Activated CD4-positive, CD25-positive, alpha-beta regulatory T cell treated with anti-CD3 and anti-CD28 coated beads, Interleukin-2, amount 50 U/mL, for 24 hours (primary cell): Measurements from ENCODE around the gene ATP6V1B1.
"Not testable (repeated sequence)": the region's sequence is repeated elsewhere in the genome, so short reads cannot be mapped to it uniquely, and the experiment has no call there.

Source experiments
- ATAC-seq, 2 donors: fragments of 150-1000 bp; cut with Tn5 transposase; one replicate each; pipeline ENCODE4 v1.10.0; 2021; ENCODE audit warnings: mild to moderate bottlenecking in 1 of 2, moderate library complexity in 1 of 2

The ATP6V1B1 gene

GRCh38 chr2:70992945-70993853 lies 57.5 kb downstream of the ATP6V1B1 start:
- ATAC-seq: no peak

DNA sequence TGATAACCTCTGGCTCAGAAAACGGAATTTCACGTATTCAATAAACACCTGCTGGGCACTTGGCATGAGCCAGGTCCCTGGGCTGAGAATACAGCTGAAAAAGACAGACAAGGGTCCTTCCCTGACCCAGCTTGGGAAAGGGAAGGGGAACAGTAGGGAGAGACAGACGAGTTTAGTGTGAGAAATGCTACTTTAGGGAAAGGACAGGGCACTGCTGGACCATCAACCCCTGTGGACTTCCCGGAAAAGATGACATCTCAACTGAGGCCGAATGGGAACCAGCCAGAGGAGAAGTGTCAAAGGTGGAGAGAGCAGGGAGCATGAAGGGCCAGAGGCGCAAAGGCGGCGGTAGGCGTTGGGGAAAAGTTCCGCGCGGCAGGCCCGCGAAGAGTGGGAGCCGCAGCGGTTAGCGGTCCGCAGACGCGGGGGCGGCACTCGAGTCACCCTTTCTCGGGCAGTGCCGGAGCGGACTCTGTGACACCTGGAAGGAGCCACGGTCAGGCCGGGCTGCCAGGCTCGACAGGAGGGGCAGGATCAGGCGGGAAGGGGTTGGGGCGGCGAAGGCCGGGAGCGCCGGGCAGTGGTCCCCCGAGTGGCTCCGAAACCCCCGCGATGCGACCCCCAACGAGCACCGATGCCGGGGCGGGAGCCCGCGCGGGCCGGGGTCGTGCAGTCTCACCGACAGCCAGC lies 58.5 kb downstream of the ATP6V1B1 start:
- ATAC-seq: peak; percentile 20 to 21

DNA sequence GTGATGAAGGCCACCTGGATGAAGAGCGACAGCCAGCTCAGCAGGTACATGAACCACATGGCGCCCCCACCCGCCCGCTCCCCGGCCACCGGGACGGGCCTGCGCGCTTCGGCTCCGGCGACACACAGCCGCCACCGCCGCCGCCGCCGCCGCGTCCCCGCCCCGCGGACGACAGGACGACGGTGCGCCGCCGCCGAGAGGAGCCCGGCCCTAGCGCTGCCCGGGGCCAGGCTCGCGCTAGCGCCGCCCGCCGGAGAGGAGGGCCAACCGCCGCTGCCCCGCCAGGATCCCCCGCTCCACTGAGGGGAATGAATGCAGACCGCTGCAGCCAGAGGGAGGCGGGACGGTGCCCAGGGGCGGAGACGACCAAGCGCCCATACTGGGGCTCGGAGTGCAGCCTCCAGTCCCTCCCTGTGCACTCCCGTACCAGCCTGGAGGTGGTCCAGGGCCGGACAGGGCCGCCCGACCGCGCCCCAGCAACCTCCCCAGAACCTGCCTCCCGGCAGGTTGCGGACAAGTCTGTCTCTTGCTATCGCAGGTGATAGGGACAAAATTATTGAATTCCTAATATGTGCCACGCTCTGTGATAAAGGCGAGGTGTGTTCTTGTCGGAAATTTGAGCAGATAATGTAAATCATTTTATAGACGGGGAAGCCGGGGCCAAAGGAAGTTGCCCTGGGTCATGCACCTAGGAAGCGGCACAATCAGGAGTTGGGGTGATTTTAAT lies 59.2 kb downstream of the ATP6V1B1 start, which contains the start of gene TEX261:
TEX261 (minus strand) TSS at position 175 of the 727 bp plus-strand sequence; CDS start at position 59, 116 bp downstream.
- ATAC-seq: peak; percentile 98 to 99

GRCh38 chr2:70995426-70995729 lies 59.7 kb downstream of the ATP6V1B1 start:
- ATAC-seq: peak; percentile 19 to 23

DNA sequence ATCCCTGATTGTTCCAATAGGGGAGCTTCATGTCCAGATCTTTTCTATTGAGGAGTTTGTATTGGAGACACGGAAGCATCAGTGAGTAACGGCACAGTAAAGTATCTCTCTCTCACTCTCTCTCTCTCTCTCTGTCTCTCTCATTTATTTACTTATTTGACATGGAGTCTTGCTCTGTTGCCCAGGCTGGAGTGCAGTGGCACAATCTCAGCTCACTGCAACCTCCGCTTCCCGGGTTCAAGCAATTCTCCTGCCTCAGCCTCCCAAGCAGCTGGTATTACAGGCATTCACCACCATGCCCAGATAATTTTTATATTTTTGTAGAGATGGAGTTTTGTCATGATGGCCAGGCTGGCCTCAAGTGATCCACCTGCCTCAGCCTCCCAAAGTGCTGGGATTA lies 63.2 kb downstream of the ATP6V1B1 start:
- not testable (repeated sequence) for ATAC-seq

DNA sequence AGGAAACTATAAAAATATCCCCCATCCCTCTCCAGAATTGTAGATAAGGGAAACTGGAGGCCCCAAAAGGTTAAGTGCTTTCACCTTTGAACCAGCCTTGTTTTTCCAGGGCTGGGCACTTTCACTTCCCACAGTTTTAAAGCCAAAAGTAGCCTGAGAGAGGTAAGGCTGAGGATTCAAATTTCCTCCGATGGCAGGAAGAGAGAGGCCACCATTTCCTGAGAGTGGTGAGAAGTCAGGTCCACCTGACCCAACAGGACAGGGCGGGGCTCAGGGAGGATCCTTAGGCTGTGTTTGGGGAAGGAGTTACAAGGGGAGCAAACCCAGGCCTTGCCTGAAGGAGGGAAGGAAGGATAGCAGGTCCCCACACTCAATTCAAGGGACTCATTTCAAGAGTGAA lies 63.7 kb downstream of the ATP6V1B1 start:
- ATAC-seq: no peak

GRCh38 chr2:70999931-71000330 lies 64.2 kb downstream of the ATP6V1B1 start:
- not testable (repeated sequence) for ATAC-seq

- peak; percentile 94 for ATAC-seq
These were observed 65.3 kb downstream of the ATP6V1B1 start for GRCh38 chr2:71000780-71001591.

- no peak for ATAC-seq
These were observed 65.9 kb downstream of the ATP6V1B1 start for GRCh38 chr2:71001592-71001927.

- ATAC-seq: no peak
These were observed 66.4 kb downstream of the ATP6V1B1 start for GRCh38 chr2:71001981-71002570.

GRCh38 chr2:71003396-71003795 lies 67.7 kb downstream of the ATP6V1B1 start:
- no peak for ATAC-seq

- no peak for ATAC-seq
These were observed 68.5 kb downstream of the ATP6V1B1 start for GRCh38 chr2:71003966-71004755.

DNA sequence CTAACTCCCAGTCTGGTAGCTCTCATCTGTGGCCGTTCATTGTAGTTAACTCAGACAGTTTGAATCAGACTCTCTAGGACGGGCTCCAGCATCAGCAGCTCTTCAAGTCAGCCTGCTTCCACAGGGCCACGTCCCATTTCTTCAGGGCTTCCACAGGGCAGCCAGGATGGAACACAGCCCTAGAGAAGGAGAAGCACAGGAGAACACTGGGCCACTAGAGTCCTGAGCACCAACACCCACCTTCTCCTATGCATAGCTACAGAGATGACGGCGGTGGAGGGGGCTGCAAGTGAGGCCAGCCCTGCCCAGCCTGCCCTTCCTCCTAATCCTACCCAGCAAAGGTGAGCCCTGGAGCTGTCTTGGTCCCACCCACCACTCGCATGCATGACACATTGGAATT lies 69.2 kb downstream of the ATP6V1B1 start:
- ATAC-seq: no peak

DNA sequence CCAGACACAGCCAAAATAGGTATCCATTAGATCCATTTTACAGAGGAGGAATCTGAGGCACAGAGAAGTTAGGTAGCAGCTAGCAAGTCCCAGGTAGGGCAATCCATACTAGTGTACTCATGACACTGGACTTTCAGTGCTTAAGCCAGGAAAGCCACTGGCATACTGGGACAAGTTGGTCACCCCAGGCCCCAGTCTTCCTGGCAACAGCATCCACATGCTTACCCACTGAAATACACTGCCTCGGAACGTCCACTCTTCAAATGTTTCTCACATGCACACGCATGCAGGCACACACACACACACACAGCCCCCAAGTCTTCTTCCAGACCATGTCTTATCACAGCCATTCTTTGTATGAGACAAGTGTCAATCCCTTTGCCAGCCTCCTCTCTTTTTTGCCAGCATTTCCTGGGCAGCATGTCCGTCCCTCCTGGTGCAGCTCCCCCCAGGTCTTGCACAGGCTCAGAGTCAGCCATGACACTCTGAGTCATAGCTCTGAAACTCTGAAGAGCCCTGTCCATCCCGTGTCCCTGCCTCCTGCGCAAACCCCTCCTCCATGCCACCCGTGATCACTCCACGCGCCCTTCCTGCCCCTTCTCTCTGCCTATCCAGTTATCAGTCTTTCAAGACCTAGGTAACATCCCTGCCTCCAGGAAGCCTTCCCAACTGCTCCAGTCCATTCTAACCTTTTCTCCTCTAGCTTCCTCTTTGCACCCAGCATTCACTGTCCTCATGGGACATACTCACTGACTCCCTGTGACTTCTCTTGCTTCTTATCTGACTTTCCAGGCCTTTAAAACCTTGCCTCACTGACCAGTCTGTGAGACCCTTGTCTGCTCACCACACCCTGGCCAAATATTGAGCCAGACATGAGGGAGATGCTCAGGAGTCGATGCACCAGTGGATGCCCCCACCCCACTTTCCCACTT lies 69.8 kb downstream of the ATP6V1B1 start:
- no peak for ATAC-seq

- no peak for ATAC-seq
These were observed 70.6 kb downstream of the ATP6V1B1 start for GRCh38 chr2:71006323-71006722.

DNA sequence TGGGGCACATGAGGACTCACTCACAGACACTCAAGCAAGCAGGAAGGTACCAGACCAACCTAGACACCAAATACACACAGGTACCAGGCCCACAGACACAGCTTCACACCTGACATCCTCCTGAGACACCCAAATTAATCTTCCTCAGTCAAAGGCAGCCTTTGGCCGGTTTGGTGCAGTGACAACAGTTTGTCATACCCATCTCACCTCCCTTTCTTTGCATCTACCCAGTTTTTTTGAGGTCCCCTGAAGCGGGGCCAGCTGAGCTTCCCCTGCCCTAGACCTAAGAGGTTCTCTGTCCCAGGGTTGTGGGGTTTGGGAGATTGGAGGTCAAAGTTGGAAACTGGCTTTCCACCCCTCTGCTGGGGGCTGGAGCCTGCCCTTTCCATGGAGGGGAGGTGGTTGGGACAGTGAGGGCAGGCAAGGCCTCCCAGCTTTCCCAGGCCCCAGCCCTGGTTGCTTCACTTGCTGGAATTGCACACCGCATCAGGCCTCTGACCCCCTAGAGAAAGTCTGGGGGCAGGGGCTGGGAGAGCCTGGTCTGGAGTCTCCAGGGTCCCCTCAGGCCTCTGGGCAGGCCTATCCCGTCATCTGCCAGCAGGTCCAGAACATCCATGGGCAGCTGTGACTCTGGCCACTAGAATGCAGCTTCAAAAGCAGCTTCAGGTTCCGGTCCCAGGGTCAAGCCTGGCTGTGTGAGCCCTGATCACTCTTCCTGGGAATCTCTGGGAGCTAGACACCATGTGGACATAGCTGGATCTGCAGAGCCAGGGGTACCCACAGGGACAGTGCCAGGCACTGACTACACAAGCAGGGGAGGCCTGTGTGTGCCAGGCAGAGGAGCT lies 71.5 kb downstream of the ATP6V1B1 start:
- ATAC-seq: no peak

DNA sequence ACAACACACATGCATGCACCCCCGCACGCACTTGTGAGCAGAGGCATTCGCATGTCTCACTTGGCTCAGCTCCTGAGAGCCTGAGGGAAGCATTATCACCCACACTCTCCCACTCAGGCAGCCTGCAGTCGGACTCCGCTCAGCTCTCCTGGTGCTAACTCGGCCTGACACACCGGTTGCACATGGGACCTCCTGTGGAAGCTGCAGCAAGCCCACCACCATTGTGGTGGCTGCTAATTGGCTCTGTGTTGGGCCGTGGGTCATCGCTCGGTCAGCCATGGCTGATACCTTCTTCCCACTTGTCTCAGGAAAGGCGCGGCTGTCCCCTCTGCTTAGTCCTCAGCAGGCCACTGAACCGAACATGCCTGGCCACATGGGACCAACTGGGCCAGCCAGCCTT lies 72.6 kb downstream of the ATP6V1B1 start:
- ATAC-seq: no peak

- not testable (repeated sequence) for ATAC-seq
These were observed 76.1 kb downstream of the ATP6V1B1 start for GRCh38 chr2:71011786-71012185.
